HS-27A (cell line): ENCODE data around the gene CENPS.
A peak's percentile ranks its signal among the peaks of the same experiment; 100 is the strongest.
"Not testable (repeated sequence)": the region's sequence is repeated elsewhere in the genome, so short reads cannot be mapped to it uniquely, and the experiment has no call there.

Source experiments
- DNase-seq: peaks from one replicate; pipeline ENCODE4 v3.0.0-alpha.2; 2012; ENCODE audit warnings: low read depth, missing footprints

The CENPS gene

DNA sequence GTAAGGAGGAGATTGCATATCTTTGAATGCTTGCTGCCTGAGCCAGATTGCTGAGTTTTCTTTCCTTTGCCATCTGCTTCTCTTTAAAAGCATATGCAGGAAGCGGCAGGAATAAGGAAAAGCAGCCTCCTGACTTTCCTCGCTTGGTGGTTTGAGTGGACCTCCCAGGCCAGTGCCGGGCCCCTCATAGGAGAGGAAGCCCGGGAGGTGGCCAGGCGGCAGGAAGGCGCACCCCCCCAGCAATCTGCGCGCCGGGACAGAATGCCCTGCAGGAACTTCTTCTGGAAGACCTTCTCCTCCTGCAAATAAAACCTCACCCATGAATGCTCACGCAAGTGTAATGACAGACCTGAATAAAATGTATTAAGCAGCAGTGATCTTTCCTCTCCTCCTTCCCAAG is 21.1 kb downstream of the CENPS start:
- DNase-seq, result no peak

GRCh38 chr1:10456048-10456447 is 25.8 kb downstream of the CENPS start:
- no peak for DNase-seq

DNA sequence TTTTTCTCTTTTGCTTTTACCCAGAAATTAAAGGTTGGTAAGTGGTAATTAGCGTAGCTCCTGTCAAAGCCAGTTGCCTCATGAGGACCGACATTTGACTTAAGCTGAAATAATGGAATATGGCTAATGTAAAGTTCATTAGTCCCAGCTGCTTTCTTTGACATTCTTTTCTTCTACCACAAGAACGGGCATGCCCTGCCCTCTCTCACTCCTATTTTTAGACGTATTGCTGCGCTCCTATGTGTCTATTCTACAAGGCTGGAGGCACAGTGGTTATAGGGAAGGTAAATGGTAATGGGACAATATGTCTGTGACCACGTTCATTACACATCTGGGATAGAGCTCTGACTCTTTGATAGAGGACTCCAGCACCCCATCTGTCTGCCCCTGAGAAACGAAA is 26.4 kb downstream of the CENPS start:
- DNase-seq, result no peak

DNA sequence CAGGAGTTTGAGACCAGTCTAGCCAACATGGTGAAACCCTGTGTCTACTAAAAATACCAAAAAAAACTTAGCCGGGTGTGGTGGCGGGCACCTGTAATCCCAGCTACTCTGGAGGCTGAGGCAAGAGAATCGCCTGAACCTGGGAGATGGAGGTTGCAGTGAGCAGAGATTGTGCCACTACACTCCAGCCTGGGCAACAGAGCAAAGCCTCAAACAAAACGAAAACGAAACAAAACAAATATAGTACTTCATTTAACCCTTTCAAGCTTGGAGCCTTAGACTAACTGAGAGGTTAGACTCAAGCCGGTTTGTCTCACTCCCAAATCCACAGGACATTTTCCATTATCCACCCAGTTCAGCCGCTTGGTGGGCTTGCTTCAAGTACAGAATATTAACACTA is 27.2 kb downstream of the CENPS start:
- DNase-seq, result not testable (repeated sequence)

- DNase-seq, result no peak
Observed at GRCh38 chr1:10457875-10458274, 27.6 kb downstream of the CENPS start.

DNA sequence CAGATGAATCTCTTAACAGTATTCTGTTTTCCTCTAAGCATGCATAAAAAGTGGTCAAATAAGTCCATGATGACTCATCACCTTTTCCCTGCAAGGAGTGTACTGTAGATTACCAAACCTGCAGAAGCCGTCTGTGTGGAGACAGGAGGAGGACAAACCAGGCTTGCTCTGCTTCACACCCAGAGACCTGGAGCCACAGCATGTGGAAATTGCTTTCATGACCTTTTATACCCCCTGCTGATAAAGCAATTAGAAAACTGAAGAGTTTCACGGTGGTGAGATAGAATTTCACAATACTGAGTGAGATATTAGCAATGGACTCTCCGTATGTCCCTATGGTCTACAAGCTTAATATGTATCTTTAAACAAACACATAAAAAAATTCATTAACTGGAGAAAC is 29.0 kb downstream of the CENPS start:
- DNase-seq, result peak; percentile 20

DNA sequence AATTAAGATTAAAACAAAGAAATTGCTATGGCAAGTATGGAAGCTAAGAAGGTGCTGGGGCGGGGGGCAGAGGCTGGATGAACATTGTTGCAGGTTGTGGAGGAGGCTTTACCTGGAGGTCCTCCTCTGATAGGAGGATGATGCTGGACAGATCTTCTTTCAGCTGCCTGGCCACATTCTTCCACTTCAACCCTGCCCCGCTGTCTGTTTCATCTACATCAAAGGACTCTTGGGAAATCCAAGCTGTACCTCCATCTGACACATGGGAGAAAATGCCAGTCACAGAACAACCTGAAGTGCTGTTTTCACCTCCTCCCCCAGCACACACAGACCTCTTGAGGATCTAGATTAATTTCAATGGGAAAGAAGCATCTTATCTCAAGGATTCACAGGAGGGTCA is 36.8 kb downstream of the CENPS start:
- DNase-seq, result no peak

GRCh38 chr1:10470043-10470442 is 39.8 kb downstream of the CENPS start:
- no peak for DNase-seq

GRCh38 chr1:10471411-10472219 is 41.4 kb downstream of the CENPS start:
- no peak for DNase-seq

DNA sequence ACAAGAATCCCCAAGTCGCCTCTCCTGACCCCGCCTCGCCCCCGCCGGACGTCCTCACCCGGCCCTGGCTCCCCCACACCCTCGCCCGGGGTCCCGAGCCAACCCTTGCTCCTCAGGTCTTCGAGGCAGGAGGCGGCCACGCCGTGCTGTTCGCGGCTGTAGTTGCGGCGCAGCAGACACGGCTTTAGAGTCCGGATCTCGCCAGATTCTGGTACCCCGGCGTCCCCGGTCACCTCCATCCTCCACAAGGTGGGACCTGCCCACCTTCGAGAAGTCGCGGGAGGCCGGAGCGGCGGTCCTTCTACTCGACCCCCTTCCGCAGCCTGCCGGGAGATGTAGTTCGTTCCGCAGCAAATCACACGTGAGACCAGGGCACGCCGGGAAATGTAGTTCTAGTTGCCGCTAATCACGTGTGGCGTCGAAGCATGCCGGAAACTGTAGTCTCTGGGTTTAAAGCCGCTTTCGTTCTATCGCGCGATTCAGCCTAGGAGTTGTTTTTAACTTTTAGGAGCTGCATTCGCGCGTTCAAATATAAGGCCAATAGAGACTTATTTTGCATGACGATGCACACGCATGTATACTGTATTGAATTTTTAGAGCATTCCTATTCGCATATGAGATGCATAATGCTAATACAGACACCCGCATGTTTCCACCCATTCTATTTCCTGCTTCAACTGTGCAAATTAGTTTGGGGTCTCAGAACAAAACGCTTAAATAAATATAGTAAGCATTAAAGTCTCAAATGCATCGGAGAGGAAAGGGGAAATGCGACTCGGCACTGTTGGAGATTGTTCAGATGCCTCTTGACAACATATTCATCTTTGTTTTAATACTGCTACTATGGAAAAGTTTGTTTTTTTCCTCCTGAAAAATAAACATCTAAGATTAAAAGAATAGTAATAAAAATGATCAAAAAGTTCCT is 42.2 kb downstream of the CENPS start, which contains the start of gene DFFA:
DFFA (minus strand) TSS at position 310 of the 925 bp plus-strand sequence; CDS start at position 239, 71 bp downstream.
- peak; percentile 88 for DNase-seq

DNA sequence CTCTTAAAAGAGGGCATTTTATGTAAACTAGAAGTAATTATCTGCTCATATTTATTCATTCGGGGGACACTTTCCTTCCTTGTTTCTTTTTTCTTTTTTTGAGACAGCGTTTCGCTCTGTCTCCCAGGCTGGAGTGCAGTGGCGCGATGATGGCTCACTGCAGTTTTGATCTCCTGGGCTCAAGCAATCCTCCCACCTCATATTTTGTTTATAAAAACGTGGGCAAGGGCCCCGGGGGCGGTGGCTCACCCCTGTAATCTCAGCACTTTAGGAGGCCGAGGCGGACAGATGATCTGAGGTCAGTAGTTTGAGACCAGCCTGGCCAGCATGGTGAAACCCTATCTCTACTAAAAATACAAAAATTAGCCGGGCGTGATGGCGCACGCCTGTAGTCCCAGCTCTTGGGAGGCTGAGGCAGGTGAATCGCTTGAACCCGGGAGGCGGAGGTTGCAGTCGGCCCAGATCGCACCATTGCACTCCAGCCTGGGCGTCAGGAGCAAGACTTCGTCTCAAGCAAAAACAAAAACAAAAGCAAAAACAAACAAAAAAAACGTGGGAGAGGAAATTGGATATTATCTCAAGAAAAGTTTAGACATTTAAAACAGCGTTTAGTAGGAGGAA is 43.0 kb downstream of the CENPS start:
- DNase-seq, result no peak

DNA sequence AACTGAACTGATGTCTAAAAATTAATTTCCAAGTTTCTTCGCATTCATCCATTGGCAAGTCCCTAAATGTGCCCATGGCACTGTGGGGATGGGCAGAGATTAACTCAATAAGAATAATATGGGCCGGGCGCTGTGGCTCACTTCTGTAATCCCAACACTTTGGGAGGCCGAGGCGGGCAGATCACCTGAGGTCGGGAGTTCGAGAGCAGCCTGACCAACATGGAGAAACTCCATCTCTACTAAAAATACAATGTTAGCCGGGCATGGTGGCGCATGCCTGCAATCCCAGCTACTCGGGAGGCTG is 44.0 kb downstream of the CENPS start:
- DNase-seq, result not testable (repeated sequence)

DNA sequence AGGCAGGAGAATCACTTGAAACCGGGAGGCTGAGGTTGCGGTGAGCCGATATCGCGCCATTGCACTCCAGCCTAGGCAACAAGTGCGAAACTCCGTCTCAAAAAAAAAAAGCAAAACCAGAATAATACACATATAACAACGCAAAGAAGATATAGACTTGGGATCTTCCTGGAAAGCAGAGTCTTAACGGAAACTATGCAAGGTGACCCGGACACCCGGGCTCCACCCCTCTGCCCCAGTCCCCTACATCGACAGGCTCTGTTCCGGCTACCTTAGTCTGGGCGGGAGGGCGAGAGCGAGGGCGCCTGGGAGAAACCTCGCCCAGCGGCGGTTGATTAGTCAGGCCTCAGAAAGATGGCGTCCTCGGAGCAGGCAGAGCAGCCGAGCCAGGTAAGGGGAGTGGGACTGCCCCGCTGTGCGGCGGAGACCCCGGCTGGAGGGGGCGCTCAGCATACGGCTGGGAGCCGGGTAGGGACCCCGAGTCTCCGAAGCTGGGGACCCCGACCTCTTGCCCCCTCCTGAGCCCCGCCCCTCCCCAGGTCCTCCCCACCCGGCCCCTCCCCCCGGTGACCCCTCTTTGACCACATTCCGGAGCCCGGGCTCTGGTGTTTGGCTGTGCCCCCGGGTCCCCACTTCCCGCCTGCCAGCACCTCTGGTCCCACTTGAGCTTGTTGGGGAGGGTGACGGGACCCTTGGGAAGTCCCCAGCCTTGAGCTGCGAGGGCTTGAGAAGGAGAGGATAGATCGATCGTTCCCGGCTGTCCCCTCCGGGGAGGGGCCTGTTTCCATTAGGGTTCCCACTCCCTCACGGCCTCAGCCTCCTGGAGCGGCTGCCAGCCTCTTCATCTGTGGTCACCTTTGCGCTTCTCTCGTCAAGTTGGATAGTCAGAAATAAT is 44.6 kb downstream of the CENPS start, which contains the start of gene PEX14:
PEX14 (plus strand) TSS at position 338 of the 895 bp plus-strand sequence; CDS start at position 355, 17 bp downstream.
- DNase-seq, result peak; percentile 59

GRCh38 chr1:10475510-10475909 is 45.3 kb downstream of the CENPS start:
- DNase-seq, result no peak

DNA sequence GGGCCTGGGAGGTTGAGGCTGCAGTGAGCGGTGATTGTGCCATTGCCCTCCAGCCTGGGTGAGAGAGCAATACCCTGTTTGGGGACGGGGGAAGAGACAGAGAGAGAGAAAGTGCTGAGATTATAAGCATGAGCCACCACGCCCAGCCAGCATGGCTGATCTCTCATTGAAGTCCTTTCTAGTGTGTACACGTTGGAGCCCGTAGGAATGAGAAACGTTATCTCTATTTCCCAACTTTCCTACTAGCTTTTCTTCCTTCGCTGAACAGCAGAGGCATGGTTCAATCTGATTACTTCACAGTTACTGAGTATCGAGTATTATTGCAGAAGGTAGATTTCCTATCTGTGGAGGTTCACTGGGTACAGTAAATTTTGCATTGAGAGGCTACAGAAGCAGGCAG is 49.1 kb downstream of the CENPS start:
- DNase-seq, result no peak

DNA sequence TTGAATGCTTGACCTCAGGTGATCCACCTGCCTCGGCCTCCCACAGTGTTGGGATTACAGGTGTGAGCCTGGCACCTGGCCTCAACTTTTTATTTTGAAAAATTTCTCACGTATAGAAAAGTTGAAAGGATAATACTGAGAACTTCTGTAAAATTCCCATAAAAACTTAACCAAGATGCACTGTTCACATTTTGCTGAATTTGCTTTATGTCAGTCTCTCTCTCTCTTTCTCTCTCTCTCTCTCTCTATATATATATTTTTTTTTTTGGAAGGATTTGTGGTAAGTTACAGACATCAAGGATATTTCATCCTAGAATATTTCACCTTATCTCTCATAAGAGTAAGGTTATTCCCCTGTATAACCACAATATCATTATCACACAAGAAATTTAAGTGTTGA is 50.4 kb downstream of the CENPS start:
- no peak for DNase-seq

DNA sequence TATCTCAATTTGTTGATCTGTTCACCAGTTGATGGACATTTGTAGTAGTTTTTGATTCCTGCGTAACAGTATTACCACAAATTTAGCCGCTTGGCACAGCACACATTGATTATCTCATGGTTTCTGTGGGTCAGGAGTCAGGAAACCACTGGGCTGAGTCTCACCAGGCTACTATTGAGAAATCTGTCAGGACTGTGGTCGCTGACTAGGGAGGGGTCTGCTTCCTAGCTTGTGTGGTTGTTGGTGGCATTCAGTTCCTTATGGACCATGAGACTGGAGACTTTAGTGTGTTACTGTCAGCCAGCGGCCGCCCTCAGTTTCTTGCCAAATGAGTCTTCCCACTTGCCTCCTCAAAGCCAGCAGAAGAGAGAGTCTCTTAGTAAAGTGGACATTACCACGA is 54.3 kb downstream of the CENPS start:
- no peak for DNase-seq

GRCh38 chr1:10489291-10490055 is 59.2 kb downstream of the CENPS start:
- no peak for DNase-seq

GRCh38 chr1:10490286-10490970 is 60.2 kb downstream of the CENPS start:
- DNase-seq, result no peak
